Left ventricle myocardium superior (tissue), 1 donor: ENCODE data around the gene SLX9. TPM values are rescaled to one million over a fixed set of nuclear protein-coding genes. Genes with fewer than 3 reads are reported as not detected.

Experiments
- ATAC-seq: fragments of 200-7000 bp; cut with Tn5 transposase; one replicate; pipeline ENCODE4 v1.9.1; 2020; ENCODE audit warnings: mild to moderate bottlenecking, moderate library complexity
- DNase-seq: peaks from one replicate; pipeline ENCODE4 v3.0.0-alpha.2; 2020
- intact Hi-C: fragments of 100-400 bp; cut with micrococcal nuclease; formaldehyde crosslinking; loops from one replicate; pipeline ENCODE4 v1.11.0; 2022
- total RNA-seq: library from RNA; stranded (reverse); fragmentation: NEBNext Ultra II Directional; extraction: Animal tissue kit (Norgen Biotek cat#: 25700); gene quantifications from one replicate; pipeline ENCODE4 v1.2.1, GENCODE V29; 2021
- donor health status: DM: no; HTN: yes; CAD: no; lungs with severe emphysema.

The SLX9 gene
- total RNA-seq, 1 donor from 2014 or later: 69.9 TPM

DNA sequence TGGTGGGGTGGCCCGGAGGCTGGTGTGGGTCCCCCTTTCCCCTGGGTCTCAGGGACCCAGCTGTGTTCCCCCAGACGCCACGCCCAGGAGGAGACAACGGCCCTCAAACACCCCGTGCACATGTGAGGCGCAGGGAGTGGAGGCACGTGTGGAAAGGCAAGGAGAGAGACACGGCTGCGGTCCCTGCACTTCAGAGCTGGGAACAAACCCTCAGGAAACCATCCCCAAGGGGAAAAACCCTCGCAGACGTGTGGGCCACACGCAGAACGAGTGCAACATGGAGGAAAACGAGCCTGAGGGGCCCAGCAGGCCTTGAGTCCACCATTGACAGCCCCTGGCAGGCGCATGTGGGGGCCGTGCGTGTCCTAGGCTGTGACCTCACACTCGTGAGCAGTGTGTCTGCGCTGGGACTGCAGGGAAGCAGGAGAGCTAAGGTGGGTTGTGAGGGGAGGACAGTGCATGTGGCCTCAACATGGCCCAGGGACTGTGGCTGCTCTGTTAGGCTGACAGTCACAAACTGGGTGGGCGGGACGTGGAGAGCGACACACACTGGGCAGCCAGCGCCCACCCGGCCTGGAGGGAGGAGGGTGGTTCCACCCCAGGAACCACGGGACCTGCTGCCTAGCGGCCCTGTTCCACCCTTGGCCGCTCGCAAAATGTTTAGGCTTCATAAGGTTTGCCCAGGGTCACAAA is 39.1 kb upstream of the SLX9 start:
- intact Hi-C loops: no loop called here
- no peak for DNase-seq
- no peak for ATAC-seq

- DNase-seq (no peak), ATAC-seq (no peak)
- intact Hi-C loops: no loop called here
Measured at GRCh38 chr21:44901391-44902074, 38.3 kb upstream of the SLX9 start.

- ATAC-seq: no peak
- DNase-seq: no peak
- intact Hi-C loops: no loop called here
Measured at GRCh38 chr21:44902268-44903049, 37.4 kb upstream of the SLX9 start.

- intact Hi-C loops: no loop called here
- ATAC-seq (no peak), DNase-seq (peak; percentile 36)
Measured at GRCh38 chr21:44903050-44903685, 36.7 kb upstream of the SLX9 start.

DNA sequence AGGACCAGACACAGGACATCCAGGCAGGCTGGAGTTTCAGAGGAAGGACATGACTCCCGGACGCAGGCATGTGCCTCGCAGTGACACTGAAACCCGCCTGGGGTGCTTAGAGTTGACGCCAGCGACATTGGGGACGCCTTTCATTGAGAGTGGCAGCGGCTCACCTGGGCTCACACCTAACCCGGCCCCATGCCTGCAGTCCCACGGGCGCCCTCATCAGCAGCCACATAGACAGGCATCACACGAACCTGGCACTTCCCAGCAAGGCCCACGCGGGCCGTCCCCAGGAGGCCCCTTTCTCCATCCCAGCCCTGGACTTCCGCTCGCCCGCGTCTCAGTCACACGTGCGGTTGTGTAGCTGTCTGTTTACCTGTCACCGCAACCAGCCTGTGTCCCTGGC is 36.1 kb upstream of the SLX9 start:
- DNase-seq (peak; percentile 21), ATAC-seq (no peak)
- intact Hi-C loops: no loop called here

DNA sequence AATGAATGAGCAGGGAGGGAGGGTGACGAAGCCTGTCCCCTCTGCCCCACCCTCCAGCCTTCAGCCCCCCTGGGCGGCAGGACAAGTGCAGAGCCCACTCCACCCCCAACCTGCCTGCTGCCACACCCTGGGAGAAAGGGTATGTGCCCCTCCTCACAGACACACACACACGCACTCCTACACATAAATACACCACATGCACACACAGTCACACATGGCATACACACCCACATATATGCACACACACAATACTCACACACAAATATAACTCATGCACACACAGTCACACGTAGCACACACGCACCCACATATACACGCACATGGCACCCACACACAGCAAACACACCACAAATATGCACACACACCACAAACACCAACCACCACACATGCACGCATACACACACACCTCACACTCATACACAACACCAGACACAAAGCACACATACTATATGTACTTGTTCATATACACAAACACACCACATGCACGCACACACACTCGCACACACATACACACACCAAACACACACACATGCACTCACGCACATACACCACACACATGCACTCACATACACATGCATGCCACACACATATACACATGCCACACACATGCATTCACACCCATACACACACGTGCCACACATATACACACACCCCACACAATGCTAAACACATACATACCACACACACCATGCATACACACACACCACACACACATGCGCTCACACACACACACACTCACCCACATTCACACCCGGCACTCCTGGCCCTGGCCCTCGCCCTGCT is 35.5 kb upstream of the SLX9 start:
- intact Hi-C loops: no loop called here
- DNase-seq: peak; percentile 8
- ATAC-seq: no peak

DNA sequence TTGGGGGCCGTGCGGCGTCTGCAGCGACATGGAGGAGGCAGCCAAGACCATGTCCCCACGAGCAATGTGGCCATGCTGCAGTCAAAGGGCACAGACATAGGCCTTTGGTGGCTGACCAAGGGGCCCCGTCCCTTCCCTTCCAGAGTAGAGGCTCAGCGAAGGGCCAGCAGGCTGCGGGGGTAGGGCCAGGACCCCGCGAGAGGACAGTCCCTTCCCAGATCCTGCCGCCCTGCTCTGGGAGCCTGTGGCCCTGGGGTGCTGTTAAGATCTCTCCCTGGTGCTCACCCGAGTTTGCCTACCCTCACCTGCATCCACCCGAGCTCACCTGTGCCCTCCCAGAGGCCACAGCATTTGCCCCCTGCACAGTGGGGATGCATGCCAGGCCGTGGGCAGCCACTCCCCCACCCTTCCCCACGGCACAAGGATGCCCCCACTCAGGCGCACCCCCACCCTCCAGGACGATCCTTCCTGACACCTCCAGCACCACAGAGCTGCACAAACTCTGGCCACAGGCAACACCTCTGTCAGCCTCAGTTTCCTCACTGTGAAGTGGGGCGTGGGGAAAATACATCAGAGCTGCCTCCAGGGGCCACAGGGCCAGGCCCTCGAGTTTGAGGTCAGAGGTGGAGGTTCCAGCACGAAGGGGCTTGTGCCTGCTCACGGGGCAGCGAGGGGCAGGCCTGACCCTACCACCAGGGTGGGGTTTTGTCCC is 34.7 kb upstream of the SLX9 start:
- intact Hi-C loops: no loop called here
- DNase-seq: peak; percentile 17
- no peak for ATAC-seq

DNA sequence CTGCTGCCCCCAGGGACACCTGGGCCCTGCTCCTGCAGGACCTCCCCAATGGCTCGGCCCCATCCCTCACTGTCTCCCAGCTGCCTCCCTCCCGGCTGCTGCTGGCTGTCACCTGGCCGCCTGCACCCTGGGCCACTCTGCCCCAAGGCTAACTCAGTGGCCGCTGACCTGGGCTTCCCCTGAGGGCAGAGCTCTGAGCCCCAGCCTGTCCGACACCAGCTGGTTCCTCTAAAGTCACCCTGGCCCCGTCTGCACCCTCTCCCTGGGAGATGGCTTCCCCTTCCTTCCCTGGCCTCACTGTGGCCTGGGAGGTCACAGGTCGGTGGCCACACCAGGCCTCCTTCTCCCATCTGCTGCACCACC is 34.1 kb upstream of the SLX9 start:
- intact Hi-C loops: no loop called here
- DNase-seq: peak; percentile 32
- peak; percentile 30 for ATAC-seq

- DNase-seq (no peak), ATAC-seq (no peak)
- intact Hi-C loops: no loop called here
Measured at GRCh38 chr21:44907225-44907965, 32.4 kb upstream of the SLX9 start.

GRCh38 chr21:44907966-44908895 is 31.6 kb upstream of the SLX9 start:
- ATAC-seq (peak; percentile 4), DNase-seq (peak; percentile 52)
- intact Hi-C loops: no loop called here

- no peak for DNase-seq
- no peak for ATAC-seq
- intact Hi-C loops: no loop called here
Measured at GRCh38 chr21:44908908-44909307, 30.9 kb upstream of the SLX9 start.

GRCh38 chr21:44909719-44910118 is 30.1 kb upstream of the SLX9 start:
- ATAC-seq (no peak), DNase-seq (no peak)
- intact Hi-C loops: no loop called here

DNA sequence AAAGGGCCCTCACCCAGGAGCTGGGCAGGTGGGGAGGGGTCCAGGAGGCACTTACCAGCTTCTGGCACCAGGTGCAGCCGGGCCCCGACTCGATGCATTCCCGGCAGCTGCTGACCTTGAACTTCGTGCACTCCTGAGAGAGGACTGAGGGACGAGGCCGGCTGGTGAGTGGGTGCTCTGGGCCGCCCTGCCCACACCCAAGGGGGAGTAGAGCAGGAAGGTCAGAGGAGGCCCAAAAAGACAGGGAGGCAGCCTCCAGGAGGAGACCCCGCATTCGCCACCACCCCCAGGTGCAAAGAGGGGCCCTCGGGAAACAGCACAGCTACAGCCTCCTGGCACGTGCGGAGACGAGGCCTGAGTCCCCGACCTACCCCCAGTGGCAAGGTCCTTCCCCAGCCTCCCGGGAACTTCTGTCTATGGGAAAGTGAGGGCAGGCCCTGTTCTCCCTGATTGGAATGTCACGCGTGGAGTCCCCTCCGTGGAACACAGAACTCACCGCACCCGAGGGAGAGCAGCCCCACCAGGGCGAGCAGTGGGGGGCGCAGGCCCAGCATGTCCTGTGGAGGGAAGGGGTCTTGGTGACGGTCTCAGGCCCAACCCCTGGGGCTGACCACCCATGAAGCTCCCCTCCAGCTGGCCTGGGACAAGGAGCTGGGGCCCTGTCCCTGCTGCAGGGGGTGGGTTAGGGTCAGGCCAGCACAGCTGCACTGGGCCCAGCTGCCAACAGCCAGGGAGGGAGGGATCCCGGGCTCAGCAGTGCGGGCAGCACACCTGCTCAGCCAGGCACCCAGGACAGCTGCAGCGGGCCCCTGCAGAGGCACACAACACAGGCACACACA is 29.4 kb upstream of the SLX9 start:
- ATAC-seq (no peak), DNase-seq (no peak)
- intact Hi-C loops: no loop called here

- intact Hi-C loops: no loop called here
- no peak for DNase-seq
- no peak for ATAC-seq
Measured at GRCh38 chr21:44911068-44911383, 28.8 kb upstream of the SLX9 start.

DNA sequence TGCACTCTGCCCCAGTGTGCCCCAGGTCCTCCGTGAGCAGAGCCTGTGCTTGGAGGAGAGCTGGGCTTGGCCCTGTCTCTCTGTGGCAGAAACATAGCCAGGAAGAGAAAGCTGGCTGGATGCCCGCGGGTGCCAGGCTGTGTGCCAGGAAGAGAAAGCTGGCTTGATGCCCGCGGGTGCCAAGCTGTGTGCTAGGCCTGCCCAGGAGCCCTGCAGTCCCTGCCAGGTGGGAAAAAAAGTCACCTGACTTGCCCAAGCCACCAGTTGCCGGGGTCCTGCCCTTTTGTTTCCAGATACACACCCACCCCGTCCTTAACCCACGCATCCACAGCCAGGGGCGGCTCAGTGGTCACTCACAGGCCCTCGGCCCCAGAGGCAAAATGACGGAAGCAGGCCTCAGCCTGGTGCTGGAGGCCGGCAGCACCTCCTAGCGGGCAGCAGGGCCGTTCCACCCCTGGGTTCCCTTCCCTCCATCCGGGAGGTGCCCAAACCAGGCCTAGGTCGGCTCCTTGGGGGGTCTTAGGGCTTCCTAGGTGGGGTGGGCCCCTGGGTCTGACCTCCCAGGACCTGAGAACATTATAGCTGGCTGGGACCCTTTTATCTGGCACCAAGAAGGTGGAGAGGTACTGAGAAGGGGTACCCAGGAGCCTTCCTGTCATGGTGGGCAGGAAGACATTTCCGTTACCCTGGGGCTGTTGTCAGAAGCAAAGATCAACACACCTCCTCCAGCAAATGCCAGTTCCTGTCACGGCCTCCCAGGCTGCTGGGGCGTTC is 28.3 kb upstream of the SLX9 start:
- peak; percentile 89 for DNase-seq
- intact Hi-C loops: no loop called here
- ATAC-seq: peak; percentile 91

GRCh38 chr21:44912158-44912473 is 27.7 kb upstream of the SLX9 start:
- intact Hi-C loops: no loop called here
- DNase-seq (no peak), ATAC-seq (peak; percentile 5)
